GM12878 (cell line): ENCODE results near the gene ITGA1.

Experiments used
- BCLAF1 ChIP-seq: fragments of 450-650 bp; IDR thresholded peaks from 2 replicates; pipeline ENCODE4 v1.6.1; 2017; ENCODE audit warnings: antibody characterized with exemption, mild to moderate bottlenecking, moderate library complexity
- BHLHE40 ChIP-seq, 2 experiments: fragments of 450-650 bp in 1 of 2; IDR thresholded peaks; 2 replicates each; pipeline ENCODE4 v1.6.1; 2011 to 2017; ENCODE audit warnings: low read depth in 2 of 2, borderline replicate concordance in 1 of 2, improper control_type of control experiment in 1 of 2, low read length in 1 of 2, mild to moderate bottlenecking in 1 of 2
- CHD1 ChIP-seq: IDR thresholded peaks from 2 replicates; pipeline ENCODE4 v1.6.1; 2012; ENCODE audit warnings: low read depth, low read length, improper control_type of control experiment
- CTCF ChIP-seq, 3 experiments: IDR thresholded peaks in 2 of 3; conservative IDR thresholded peaks in 1 of 3; 2 replicates each; pipeline ENCODE4 v1.5.1; 2011; ENCODE audit warnings: low read depth in 3 of 3, low read length in 3 of 3, mild to moderate bottlenecking in 3 of 3, control low read depth in 2 of 3, moderate library complexity in 2 of 3, inconsistent platforms in 1 of 3, mixed read lengths in 1 of 3; ENCODE audit not compliant: control insufficient read depth in 2 of 3, insufficient read depth in 1 of 3; ENCODE audit errors: extremely low read depth in 1 of 3
- GABPA ChIP-seq: IDR thresholded peaks from 2 replicates; pipeline ENCODE4 v1.6.1; 2014; ENCODE audit warnings: antibody characterized with exemption, low read depth, mild to moderate bottlenecking, inconsistent platforms
- NR2C2 ChIP-seq: IDR thresholded peaks from 2 replicates; pipeline ENCODE4 v1.6.1; 2011; ENCODE audit warnings: borderline replicate concordance, low read depth; ENCODE audit not compliant: control insufficient read depth, insufficient read length
- NRF1 ChIP-seq: conservative IDR thresholded peaks from 2 replicates; pipeline ENCODE4 v1.6.1; 2011; ENCODE audit warnings: mild to moderate bottlenecking, low read depth, low read length, improper control_type of control experiment
- PAX8 ChIP-seq: fragments of 450-650 bp; IDR thresholded peaks from 2 replicates; pipeline ENCODE4 v1.6.1; 2017; ENCODE audit warnings: mild to moderate bottlenecking, moderate library complexity
- SPI1 ChIP-seq: IDR thresholded peaks from 2 replicates; pipeline ENCODE4 v1.6.1; 2011; ENCODE audit warnings: low read depth, mild to moderate bottlenecking, low read length, moderate library complexity, borderline replicate concordance; ENCODE audit not compliant: insufficient read depth
- USF2 ChIP-seq: IDR thresholded peaks from 2 replicates; pipeline ENCODE4 v1.6.1; 2011; ENCODE audit warnings: low read depth, low read length, improper control_type of control experiment, borderline replicate concordance
- ZNF217 ChIP-seq: fragments of 450-650 bp; IDR thresholded peaks from 2 replicates; pipeline ENCODE4 v1.6.1; 2017; ENCODE audit warnings: antibody characterized with exemption, mild to moderate bottlenecking
- ZNF384 ChIP-seq: IDR thresholded peaks from 2 replicates; pipeline ENCODE4 v1.6.1; 2012; ENCODE audit warnings: low read depth, mild to moderate bottlenecking, low read length, improper control_type of control experiment, borderline replicate concordance

- TF ChIP-seq BHLHE40 (IDR thresholded peaks at IDR 0.05; ENCODE audit: borderline replicate concordance in 1 of 2, low read depth in 2 of 2, low read length in 1 of 2) (no peak), ZNF384 (no peak), PAX8 (no peak), NRF1 (no peak), CHD1 (no peak), GABPA (no peak), NR2C2 (no peak), CTCF (IDR thresholded peaks at IDR 0.05 in 2 of 3, conservative IDR thresholded peaks at IDR 0.05 in 1 of 3; ENCODE audit: control insufficient read depth in 2 of 3, extremely low read depth in 1 of 3, insufficient read depth in 1 of 3, low read depth in 3 of 3, low read length in 3 of 3) (no peak), USF2 (no peak), SPI1 (no peak), BCLAF1 (no peak), ZNF217 (no peak)
Measured at GRCh38 chr5:52894451-52894850, 106.7 kb downstream of the ITGA1 start.
